ENCODE measurements around the gene PRKG2. TPM values are rescaled to one million over a fixed set of nuclear protein-coding genes. Genes with fewer than 3 reads are reported as not detected.

PRKG2 gene
- total and polyA plus RNA-seq, 8 donors: 0.59 to 4.9 (median 0.90) TPM

- Histone ChIP-seq H3K36me3 (no peaks in the 10 kb centered on the region), H3K9me3 (no peaks in the 10 kb centered on the region), H3K4me3 (no peak overlapping the region), H3K4me1 (no peaks in the 10 kb centered on the region), H3K27ac (no peak overlapping the region), H3K27me3 (no peaks in the 10 kb centered on the region)
- FAIRE-seq (no peak), DNase-seq (no peak), ATAC-seq (no peak)
- TF ChIP-seq CTCF (IDR thresholded peaks at IDR 0.05): no peak
- 67 to 73% methylated on average over 4 of the region's 4 CpGs for WGBS, 2 donors
- intact Hi-C loops (cut with DNase I): no loop called here
Measured at GRCh38 chr4:81131066-81131465, 84.0 kb downstream of the PRKG2 start.

GRCh38 chr4:81130569-81130968 lies 84.5 kb downstream of the PRKG2 start:
- Histone ChIP-seq H3K4me1 (no peaks in the 10 kb centered on the region), H3K27me3 (no peaks in the 10 kb centered on the region), H3K4me3 (no peak overlapping the region), H3K9me3 (no peaks in the 10 kb centered on the region), H3K36me3 (no peaks in the 10 kb centered on the region), H3K27ac (no peak overlapping the region)
- intact Hi-C loops (cut with DNase I): no loop called here
- 47 to 50% methylated on average over 7 of the region's 7 CpGs for WGBS, 2 donors
- FAIRE-seq: no peak
- no peak for TF ChIP-seq CTCF (IDR thresholded peaks at IDR 0.05)
- DNase-seq: no peak
- ATAC-seq: no peak

GRCh38 chr4:81120055-81120454 lies 95.0 kb downstream of the PRKG2 start:
- Histone ChIP-seq H3K27me3 (no peaks in the 10 kb centered on the region), H3K9me3 (no peaks in the 10 kb centered on the region), H3K4me1 (no peaks in the 10 kb centered on the region), H3K27ac (no peak overlapping the region), H3K4me3 (no peak overlapping the region), H3K36me3 (no peaks in the 10 kb centered on the region)
- TF ChIP-seq CTCF (IDR thresholded peaks at IDR 0.05): no peak
- FAIRE-seq (no peak), DNase-seq (no peak), ATAC-seq (no peak)
- WGBS, 2 donors: 80 to 92% methylated on average over 5 of the region's 5 CpGs
- intact Hi-C loops (cut with DNase I): no loop called here

- DNase-seq (no peak), ATAC-seq (no peak), FAIRE-seq (no peak)
- H3K36me3 ChIP-seq: no peaks in the 10 kb centered on the region
- H3K4me3 ChIP-seq: no peak overlapping the region
- WGBS, 2 donors: 65 to 77% methylated on average over 7 of the region's 7 CpGs
- no peak overlapping the region for H3K27ac ChIP-seq
- no peak for TF ChIP-seq CTCF (IDR thresholded peaks at IDR 0.05)
- no peaks in the 10 kb centered on the region for H3K27me3 ChIP-seq
- no peaks in the 10 kb centered on the region for H3K9me3 ChIP-seq
- intact Hi-C loops (cut with DNase I): no loop called here
- H3K4me1 ChIP-seq: no peaks in the 10 kb centered on the region
Measured at GRCh38 chr4:81118086-81118485, 96.9 kb downstream of the PRKG2 start.

GRCh38 chr4:81116566-81116965 lies 98.5 kb downstream of the PRKG2 start:
- intact Hi-C loops (cut with DNase I): no loop called here
- Histone ChIP-seq H3K36me3 (no peaks in the 10 kb centered on the region), H3K4me1 (no peaks in the 10 kb centered on the region), H3K9me3 (no peaks in the 10 kb centered on the region), H3K27ac (no peak overlapping the region), H3K4me3 (no peak overlapping the region), H3K27me3 (no peaks in the 10 kb centered on the region)
- FAIRE-seq (no peak), DNase-seq (no peak), ATAC-seq (no peak)
- TF ChIP-seq CTCF (IDR thresholded peaks at IDR 0.05): no peak
- 29 to 58% methylated on average over 1 of the region's 1 CpG for WGBS, 2 donors

Measured in pancreas (tissue), 10 donors.